ENCODE results near the gene C1orf21. TPM values are rescaled to one million over a fixed set of nuclear protein-coding genes. Genes with fewer than 3 reads are reported as not detected.

The C1orf21 gene
- total RNA-seq, 1 experiment from 2014 or later, result 0.15 TPM

DNA sequence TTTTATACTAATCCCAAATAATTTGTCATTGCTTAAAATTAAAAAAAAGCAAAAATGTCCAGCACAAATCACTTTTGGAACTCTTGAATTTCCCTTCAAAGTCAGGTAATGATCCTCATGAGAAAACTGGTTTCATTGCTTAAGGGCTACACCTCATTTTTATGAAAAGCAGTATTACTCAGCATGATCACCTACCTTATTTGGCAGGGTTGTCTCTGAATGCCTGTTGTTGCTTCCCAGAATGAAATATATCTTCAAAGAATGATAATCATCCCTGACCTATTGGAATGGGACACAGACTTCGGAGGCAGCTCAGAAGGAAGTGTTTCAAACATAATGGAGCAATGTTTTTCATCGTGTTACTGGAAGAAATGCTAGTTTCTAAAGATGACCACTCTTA lies 29.7 kb downstream of the C1orf21 start:
- H3K4me1 ChIP-seq (ENCODE audit: control insufficient read depth, insufficient read depth, low read length), result no peaks in the 10 kb centered on the region
- no peaks in the 10 kb centered on the region for H3K36me3 ChIP-seq (ENCODE audit: control insufficient read depth, insufficient read depth, low read length)
- H3K27ac ChIP-seq (ENCODE audit: low read length), result no peak overlapping the region
- POLR2A ChIA-PET, result no interaction called here
- DNase-seq (ENCODE audit: low read depth, low spot score) (no peak), ATAC-seq (no peak)
- TF ChIP-seq POLR2AphosphoS5 (IDR thresholded peaks at IDR 0.05; ENCODE audit: low read depth, low read length) (no peak), TCF7L2 (IDR thresholded peaks at IDR 0.05; ENCODE audit: low read depth, low read length) (no peak), CTCF (IDR thresholded peaks at IDR 0.05) (no peak), SIN3A (IDR thresholded peaks at IDR 0.05; ENCODE audit: borderline replicate concordance, insufficient read depth, low read depth, low read length) (no peak)
- TF ChIP-seq, protein P1, sequence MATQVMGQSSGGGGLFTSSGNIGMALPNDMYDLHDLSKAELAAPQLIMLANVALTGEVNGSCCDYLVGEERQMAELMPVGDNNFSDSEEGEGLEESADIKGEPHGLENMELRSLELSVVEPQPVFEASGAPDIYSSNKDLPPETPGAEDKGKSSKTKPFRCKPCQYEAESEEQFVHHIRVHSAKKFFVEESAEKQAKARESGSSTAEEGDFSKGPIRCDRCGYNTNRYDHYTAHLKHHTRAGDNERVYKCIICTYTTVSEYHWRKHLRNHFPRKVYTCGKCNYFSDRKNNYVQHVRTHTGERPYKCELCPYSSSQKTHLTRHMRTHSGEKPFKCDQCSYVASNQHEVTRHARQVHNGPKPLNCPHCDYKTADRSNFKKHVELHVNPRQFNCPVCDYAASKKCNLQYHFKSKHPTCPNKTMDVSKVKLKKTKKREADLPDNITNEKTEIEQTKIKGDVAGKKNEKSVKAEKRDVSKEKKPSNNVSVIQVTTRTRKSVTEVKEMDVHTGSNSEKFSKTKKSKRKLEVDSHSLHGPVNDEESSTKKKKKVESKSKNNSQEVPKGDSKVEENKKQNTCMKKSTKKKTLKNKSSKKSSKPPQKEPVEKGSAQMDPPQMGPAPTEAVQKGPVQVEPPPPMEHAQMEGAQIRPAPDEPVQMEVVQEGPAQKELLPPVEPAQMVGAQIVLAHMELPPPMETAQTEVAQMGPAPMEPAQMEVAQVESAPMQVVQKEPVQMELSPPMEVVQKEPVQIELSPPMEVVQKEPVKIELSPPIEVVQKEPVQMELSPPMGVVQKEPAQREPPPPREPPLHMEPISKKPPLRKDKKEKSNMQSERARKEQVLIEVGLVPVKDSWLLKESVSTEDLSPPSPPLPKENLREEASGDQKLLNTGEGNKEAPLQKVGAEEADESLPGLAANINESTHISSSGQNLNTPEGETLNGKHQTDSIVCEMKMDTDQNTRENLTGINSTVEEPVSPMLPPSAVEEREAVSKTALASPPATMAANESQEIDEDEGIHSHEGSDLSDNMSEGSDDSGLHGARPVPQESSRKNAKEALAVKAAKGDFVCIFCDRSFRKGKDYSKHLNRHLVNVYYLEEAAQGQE (IDR thresholded peaks at IDR 0.05; ENCODE audit: insufficient read depth in 1 of 2, low read depth in 2 of 2, low read length in 1 of 2), result no peak
- BruUV-seq (replicated peaks), result no TSS peak
- no peak overlapping the region for H3K4me3 ChIP-seq (ENCODE audit: low read depth in 2 of 2, low read length in 2 of 2)
- in situ Hi-C loops (cut with HindIII; ENCODE audit: low pct_unique_long_range_greater_than_20kb, low sequenced_read_pairs), result no loop called here
- H3K27me3 ChIP-seq (ENCODE audit: control insufficient read depth, insufficient read depth, low read length), result no peaks in the 10 kb centered on the region
- no peaks in the 10 kb centered on the region for H3K9me3 ChIP-seq (ENCODE audit: control insufficient read depth, insufficient read depth, low read depth, low read length)
- CTCF ChIA-PET, result no interaction called here
- intact Hi-C loops (cut with micrococcal nuclease; ENCODE audit: unreplicated experiment), result no loop called here

GRCh38 chr1:184416946-184417345 lies 30.1 kb downstream of the C1orf21 start:
- ATAC-seq, result no peak
- Histone ChIP-seq H3K27ac (ENCODE audit: low read length) (no peak overlapping the region), H3K36me3 (ENCODE audit: control insufficient read depth, insufficient read depth, low read length) (no peaks in the 10 kb centered on the region), H3K4me1 (ENCODE audit: control insufficient read depth, insufficient read depth, low read length) (no peaks in the 10 kb centered on the region), H3K27me3 (ENCODE audit: control insufficient read depth, insufficient read depth, low read length) (no peaks in the 10 kb centered on the region), H3K4me3 (ENCODE audit: low read depth in 2 of 2, low read length in 2 of 2) (no peak overlapping the region), H3K9me3 (ENCODE audit: control insufficient read depth, insufficient read depth, low read depth, low read length) (no peaks in the 10 kb centered on the region)
- ChIA-PET POLR2A (no interaction called here), CTCF (no interaction called here)
- BruUV-seq (replicated peaks), result no TSS peak
- in situ Hi-C loops (cut with HindIII; ENCODE audit: low pct_unique_long_range_greater_than_20kb, low sequenced_read_pairs), result no loop called here
- intact Hi-C loops (cut with micrococcal nuclease; ENCODE audit: unreplicated experiment), result no loop called here
- no peak for DNase-seq (ENCODE audit: low read depth, low spot score)
- no peak for TF ChIP-seq TCF7L2 (IDR thresholded peaks at IDR 0.05; ENCODE audit: low read depth, low read length)
- TF ChIP-seq POLR2AphosphoS5 (IDR thresholded peaks at IDR 0.05; ENCODE audit: low read depth, low read length), result no peak
- TF ChIP-seq, protein P1 (IDR thresholded peaks at IDR 0.05; ENCODE audit: insufficient read depth in 1 of 2, low read depth in 2 of 2, low read length in 1 of 2), result no peak
- no peak for TF ChIP-seq SIN3A (IDR thresholded peaks at IDR 0.05; ENCODE audit: borderline replicate concordance, insufficient read depth, low read depth, low read length)
- TF ChIP-seq CTCF (IDR thresholded peaks at IDR 0.05), result no peak

All from Panc1 (cell line).